ENCODE data around the gene NCOA5. TPM values are rescaled to one million over a fixed set of nuclear protein-coding genes. Genes with fewer than 3 reads are reported as not detected.
"Not testable (repeated sequence)": the region's sequence is repeated elsewhere in the genome, so short reads cannot be mapped to it uniquely, and the experiment has no call there.

NCOA5 gene
- total RNA-seq, 1 donor from 2014 or later = 42.9 TPM

- Mint-ChIP-seq H3K9me3 (ENCODE audit: unreplicated experiment) (peaks cover 5% of the 10 kb centered on the region), H3K27me3 (ENCODE audit: unreplicated experiment) (peaks cover 5% of the 10 kb centered on the region), H3K4me1 (ENCODE audit: low read depth, unreplicated experiment) (no peaks in the 10 kb centered on the region), H3K4me3 (ENCODE audit: unreplicated experiment) (no peak overlapping the region), H3K27ac (ENCODE audit: unreplicated experiment) (no peak overlapping the region), H3K36me3 (ENCODE audit: unreplicated experiment) (no peaks in the 10 kb centered on the region)
- DNase-seq = no peak
- TF ChIP-seq CTCF (IDR thresholded peaks at IDR 0.05; ENCODE audit: partially characterized antibody, unreplicated experiment) = no peak
Measured at GRCh38 chr20:46093531-46093930, 3.8 kb upstream of the NCOA5 start.

- not testable (repeated sequence) for H3K27me3 Mint-ChIP-seq (ENCODE audit: unreplicated experiment); H3K9me3 Mint-ChIP-seq (ENCODE audit: unreplicated experiment); H3K4me3 Mint-ChIP-seq (ENCODE audit: unreplicated experiment); H3K4me1 Mint-ChIP-seq (ENCODE audit: low read depth, unreplicated experiment); DNase-seq; H3K27ac Mint-ChIP-seq (ENCODE audit: unreplicated experiment); H3K36me3 Mint-ChIP-seq (ENCODE audit: unreplicated experiment)
Measured at GRCh38 chr20:46091622-46092535, 2.1 kb upstream of the NCOA5 start.

GRCh38 chr20:46089167-46089416 is 670 bp downstream of the NCOA5 start:
- Mint-ChIP-seq H3K4me3 (ENCODE audit: unreplicated experiment) (peak overlapping the region; percentile 90), H3K27ac (ENCODE audit: unreplicated experiment) (peak overlapping the region; percentile 95), H3K4me1 (ENCODE audit: low read depth, unreplicated experiment) (peaks cover 10% of the 10 kb centered on the region), H3K27me3 (ENCODE audit: unreplicated experiment) (peaks cover 5% of the 10 kb centered on the region), H3K36me3 (ENCODE audit: unreplicated experiment) (no peaks in the 10 kb centered on the region), H3K9me3 (ENCODE audit: unreplicated experiment) (peaks cover 5% of the 10 kb centered on the region)
- TF ChIP-seq CTCF (IDR thresholded peaks at IDR 0.05; ENCODE audit: partially characterized antibody, unreplicated experiment) = no peak
- DNase-seq = no peak

GRCh38 chr20:46088409-46089166 is 1.2 kb downstream of the NCOA5 start:
- no peak for DNase-seq
- H3K27ac Mint-ChIP-seq (ENCODE audit: unreplicated experiment) = peak overlapping the region; percentile 95
- H3K36me3 Mint-ChIP-seq (ENCODE audit: unreplicated experiment) = no peaks in the 10 kb centered on the region
- peak overlapping the region; percentile 90 for H3K4me3 Mint-ChIP-seq (ENCODE audit: unreplicated experiment)
- TF ChIP-seq CTCF (IDR thresholded peaks at IDR 0.05; ENCODE audit: partially characterized antibody, unreplicated experiment) = no peak
- peaks cover 5% of the 10 kb centered on the region for H3K27me3 Mint-ChIP-seq (ENCODE audit: unreplicated experiment)
- peaks cover 5% of the 10 kb centered on the region for H3K9me3 Mint-ChIP-seq (ENCODE audit: unreplicated experiment)
- H3K4me1 Mint-ChIP-seq (ENCODE audit: low read depth, unreplicated experiment) = peaks cover 10% of the 10 kb centered on the region

- H3K27ac Mint-ChIP-seq (ENCODE audit: unreplicated experiment) = no peak overlapping the region
- peak; percentile 35 for TF ChIP-seq CTCF (IDR thresholded peaks at IDR 0.05; ENCODE audit: partially characterized antibody, unreplicated experiment)
- no peak for DNase-seq
- H3K4me1 Mint-ChIP-seq (ENCODE audit: low read depth, unreplicated experiment) = peaks cover 15% of the 10 kb centered on the region
- peaks cover 3% of the 10 kb centered on the region for H3K9me3 Mint-ChIP-seq (ENCODE audit: unreplicated experiment)
- H3K27me3 Mint-ChIP-seq (ENCODE audit: unreplicated experiment) = peaks cover 5% of the 10 kb centered on the region
- H3K36me3 Mint-ChIP-seq (ENCODE audit: unreplicated experiment) = no peaks in the 10 kb centered on the region
- no peak overlapping the region for H3K4me3 Mint-ChIP-seq (ENCODE audit: unreplicated experiment)
Measured at GRCh38 chr20:46087161-46087560, 2.6 kb downstream of the NCOA5 start.
